A549 (cell line): ENCODE data around the gene TOX2.

Experiments used
- BHLHE40 ChIP-seq: IDR thresholded peaks from 2 replicates; pipeline ENCODE4 v1.6.1; 2012; ENCODE audit warnings: low read depth, low read length, inconsistent platforms
- CEBPB ChIP-seq, 2 experiments: fragments of >200 bp in 1 of 2; sonication (Bioruptor Twin) in 1 of 2; formaldehyde crosslinking in 1 of 2; IDR thresholded peaks; 2 replicates each; pipeline ENCODE4 v1.6.1; 2012 to 2016
- CTCF ChIP-seq: fragments of >200 bp; sonication (Bioruptor Twin); formaldehyde crosslinking; IDR thresholded peaks from 3 replicates; pipeline ENCODE4 v1.5.1; 2016
- JUN ChIP-seq, 2 experiments: fragments of >200 bp; sonication (Bioruptor Twin); formaldehyde crosslinking; IDR thresholded peaks; 2 replicates in 1 of 2; 3 replicates in 1 of 2; pipeline ENCODE4 v1.6.1; 2016 to 2017
- MAX ChIP-seq: IDR thresholded peaks from 2 replicates; pipeline ENCODE4 v1.6.1; 2012
- POLR2A ChIP-seq: IDR thresholded peaks from 2 replicates; pipeline ENCODE4 v1.6.1; 2012; ENCODE audit warnings: mild to moderate bottlenecking, low read length
- REST ChIP-seq: fragments of 200-600 bp; sonication (generic); IDR thresholded peaks from 2 replicates; pipeline ENCODE4 v1.6.1; 2016; ENCODE audit warnings: antibody characterized with exemption, mild to moderate bottlenecking, moderate library complexity
- SREBF2 ChIP-seq: fragments of 450-650 bp; IDR thresholded peaks from 2 replicates; pipeline ENCODE4 v1.6.1; 2014; ENCODE audit warnings: mild to moderate bottlenecking, moderate library complexity
- USF2 ChIP-seq: fragments of 450-650 bp; IDR thresholded peaks from 2 replicates; pipeline ENCODE4 v1.6.1; 2014; ENCODE audit warnings: antibody characterized with exemption
- ZC3H11A ChIP-seq: fragments of 450-650 bp; IDR thresholded peaks from 2 replicates; pipeline ENCODE4 v1.6.1; 2014; ENCODE audit warnings: antibody characterized with exemption, mild to moderate bottlenecking

GRCh38 chr20:44115762-44116644, 201.4 kb downstream of the TOX2 start:
- TF ChIP-seq USF2 (no peak), MAX (no peak), POLR2A (no peak), CTCF (no peak), SREBF2 (no peak), JUN (IDR thresholded peaks at IDR 0.05) (no peak), REST (no peak), BHLHE40 (no peak), ZC3H11A (no peak), CEBPB (IDR thresholded peaks at IDR 0.05) (no peak)
